Kidney glomerular epithelial cell (primary cell): ENCODE results near the gene CA5B.
"Not testable (repeated sequence)": the region's sequence is repeated elsewhere in the genome, so short reads cannot be mapped to it uniquely, and the experiment has no call there.

Experiments
- DNase-seq: peaks from one replicate; lab custom pipeline; 2025; lab: John Stamatoyannopoulos, UW

CA5B gene

DNA sequence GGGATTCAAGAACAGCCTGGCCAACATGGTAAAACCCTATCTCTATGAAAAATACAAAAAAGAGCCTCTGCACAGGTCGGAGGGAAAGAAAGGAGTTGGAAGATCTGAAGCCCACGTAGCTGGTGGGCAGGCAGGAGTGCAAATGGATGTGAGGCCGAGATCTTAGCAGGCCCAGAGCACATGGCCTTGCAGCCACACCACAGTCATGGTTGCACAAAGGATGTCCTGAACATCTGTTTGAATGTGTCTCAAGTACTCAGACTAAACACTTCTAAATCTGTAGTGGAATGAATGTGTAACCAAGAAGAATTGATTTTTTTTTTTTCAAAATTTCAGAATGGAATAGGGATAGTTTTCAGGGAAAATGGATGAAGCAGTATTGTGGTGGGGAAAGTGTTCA lies 10.8 kb downstream of the CA5B start:
- no peak for DNase-seq

DNA sequence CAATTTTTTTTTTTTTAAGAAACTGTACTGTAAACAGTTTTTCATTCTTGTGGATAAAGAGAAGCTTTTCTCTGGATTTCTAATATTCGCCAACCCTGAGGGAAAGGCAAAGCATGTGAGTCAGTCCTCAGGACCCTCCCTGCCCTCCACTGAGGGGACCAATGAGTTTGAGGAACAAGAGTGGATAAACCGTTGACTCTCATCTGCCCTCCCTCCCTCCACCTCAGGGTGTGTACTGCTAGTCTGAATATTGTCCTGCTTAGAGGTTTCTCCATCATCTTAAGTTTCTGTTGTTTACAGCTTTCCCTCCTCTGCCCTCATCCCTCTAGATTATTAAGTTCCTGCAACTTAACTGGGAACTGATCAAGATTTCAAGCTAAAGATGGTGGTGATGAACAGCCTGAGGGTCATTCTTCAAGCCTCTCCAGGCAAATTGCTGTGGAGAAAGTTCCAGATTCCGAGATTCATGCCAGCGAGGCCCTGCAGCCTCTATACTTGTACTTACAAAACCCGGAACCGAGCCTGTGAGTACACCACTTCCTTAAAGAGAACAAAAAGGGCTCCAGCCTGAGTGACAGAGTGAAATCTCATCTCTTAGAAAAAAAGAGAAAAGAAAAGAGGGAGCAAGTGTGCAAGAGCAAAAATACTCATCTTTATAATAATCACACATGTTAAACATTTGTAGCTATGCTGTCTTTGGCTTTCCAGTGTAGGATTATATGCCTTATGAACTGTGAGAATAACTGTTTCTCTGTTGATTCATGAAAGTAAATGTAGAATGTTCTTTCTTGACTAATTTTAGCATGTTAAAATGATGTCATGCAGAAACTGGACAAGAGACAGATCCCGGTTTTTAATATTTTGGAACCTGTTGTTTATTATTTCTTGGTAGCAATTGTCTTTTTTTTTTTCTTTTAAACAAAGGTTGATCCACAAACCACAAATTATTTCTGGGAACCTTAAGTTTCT lies 11.9 kb downstream of the CA5B start:
- no peak for DNase-seq

DNA sequence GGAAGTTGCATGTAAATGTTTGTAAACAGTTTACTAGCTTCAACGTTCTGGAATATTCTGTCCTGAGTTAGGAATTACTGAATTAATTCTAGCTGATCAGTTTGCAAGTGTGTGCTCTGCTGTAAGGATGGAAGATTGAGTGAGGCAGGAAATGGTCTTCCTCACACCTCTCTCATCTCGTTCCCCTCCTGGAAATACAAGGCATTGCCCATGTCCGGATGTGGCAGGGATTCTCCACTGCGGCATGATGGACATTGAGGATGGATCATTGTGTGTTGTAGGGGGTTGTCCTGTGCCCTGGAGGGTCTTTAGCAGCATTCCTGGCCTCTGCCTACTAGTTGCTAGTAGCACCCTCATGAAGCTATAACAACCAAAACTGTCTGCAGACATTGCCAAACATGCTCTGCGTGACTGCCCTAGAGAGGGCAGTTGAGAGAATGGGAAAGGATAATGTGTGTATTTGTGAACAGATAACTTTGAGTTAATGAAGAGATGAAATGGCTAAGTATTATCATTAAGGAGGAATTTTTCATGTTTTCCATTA lies 12.6 kb downstream of the CA5B start:
- no peak for DNase-seq

DNA sequence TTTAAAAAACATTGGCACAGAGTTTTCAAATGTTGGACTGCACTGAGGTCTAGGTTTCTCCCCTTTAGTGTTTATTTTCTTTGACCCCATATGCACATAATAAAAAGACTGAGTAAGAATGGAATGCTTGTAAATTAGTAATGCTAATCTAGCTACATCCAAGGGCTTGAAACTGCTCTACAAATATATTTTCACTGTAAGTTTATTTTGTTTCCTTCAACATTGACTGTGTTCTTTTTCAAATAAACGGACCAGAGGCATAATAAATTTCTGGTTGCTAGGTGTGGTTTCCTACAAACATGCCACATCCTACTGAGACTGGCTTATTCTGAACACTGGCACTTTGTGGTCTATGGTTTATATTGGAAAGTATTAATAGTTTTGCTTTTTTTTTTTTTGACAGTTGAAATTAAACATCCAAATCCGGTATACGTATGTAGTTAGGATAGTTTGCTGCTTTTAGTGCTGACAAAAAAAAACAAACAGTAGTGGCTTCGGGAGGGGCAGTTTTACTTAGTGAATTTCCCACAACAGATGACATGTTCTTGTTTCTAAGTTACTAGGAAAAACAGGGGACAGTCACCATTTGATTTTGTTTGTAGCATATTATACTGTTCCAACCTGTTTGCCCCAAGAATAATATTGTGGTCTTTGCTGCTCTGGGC lies 13.2 kb downstream of the CA5B start:
- DNase-seq, result no peak

DNA sequence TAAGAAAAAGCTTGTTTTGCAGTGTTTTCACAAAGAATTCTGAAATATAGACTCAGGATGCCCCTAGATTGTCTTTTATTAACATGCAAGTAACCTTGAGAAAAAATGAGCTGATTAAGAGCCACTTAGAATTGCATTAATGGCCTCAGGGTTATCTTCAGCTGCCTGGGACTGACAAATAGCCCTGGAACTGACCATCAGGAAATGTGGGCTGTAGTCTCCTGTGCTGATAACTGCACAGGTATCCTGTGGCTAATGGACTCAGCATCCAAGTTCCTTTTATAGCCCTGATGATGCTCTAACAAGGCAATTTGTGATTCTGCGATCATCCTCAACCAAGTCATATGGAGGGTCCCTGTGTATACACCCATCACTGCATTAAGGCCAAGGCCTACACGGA lies 17.0 kb downstream of the CA5B start:
- DNase-seq, result no peak

DNA sequence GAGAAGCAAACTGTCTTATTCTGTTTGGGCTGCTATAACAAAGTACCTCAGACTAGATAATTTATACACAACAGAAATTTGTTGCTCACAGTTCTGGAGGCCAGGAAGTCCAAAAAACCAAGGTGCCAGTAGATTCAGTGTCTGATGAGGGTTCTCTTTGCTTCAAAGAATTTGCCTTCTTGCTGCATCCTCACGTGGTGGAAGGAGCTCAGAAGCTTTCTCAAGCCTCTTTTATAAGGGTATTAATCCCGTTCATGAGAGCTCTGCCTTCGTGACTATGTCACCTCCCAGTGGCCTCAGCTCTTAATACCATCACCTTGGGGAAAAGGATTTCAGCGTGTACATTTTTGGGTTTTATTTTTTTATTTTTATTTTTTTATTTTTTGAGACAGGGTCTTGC lies 20.1 kb downstream of the CA5B start:
- DNase-seq, result no peak

DNA sequence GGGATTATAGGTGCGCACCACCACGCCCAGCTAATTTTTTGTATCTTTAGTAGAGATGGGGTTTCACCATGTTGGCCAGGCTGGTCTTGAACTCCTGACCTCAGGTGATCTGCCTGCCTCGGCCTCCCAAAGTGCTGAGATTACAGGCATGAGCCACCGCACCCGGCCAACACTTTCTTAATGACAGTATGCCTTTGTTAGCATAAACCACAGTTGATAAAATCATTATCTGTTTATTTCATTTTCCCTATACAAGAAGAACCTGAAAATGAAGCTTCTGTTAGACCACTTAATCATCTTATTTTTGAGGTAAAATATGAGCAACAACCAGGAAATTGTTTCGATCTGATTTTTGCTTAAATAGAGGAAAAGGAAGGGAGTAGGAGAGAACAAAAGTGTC lies 21.8 kb downstream of the CA5B start:
- not testable (repeated sequence) for DNase-seq

DNA sequence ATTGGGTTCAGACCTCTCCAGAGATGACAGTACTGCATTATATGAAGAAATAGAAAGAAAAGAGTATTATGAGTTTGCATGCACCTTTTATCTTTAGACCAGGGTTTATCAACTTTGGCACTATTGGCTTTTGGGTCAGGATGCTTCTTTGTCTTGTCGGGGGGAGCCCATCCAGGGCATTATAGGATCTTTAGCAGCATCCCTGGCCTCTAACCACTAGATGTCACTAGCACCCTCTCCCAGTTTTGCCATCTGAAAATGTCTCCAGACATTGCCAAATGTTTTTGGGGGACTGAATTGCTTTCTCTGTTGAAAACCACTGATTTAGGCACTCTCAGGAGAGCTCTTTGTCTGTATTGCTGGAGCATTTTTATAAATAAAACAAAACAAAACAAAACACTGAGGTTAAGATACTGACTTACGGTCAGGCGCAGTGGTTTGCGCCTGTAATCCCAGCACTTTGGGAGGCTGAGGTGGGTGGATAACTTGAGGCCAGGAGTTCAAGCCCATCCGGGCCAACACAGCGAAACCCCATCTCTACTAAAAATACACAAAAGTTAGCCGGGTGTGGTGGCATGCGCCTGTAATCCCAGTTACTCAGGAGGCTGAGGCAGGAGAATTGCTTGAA lies 23.6 kb downstream of the CA5B start:
- DNase-seq, result no peak

DNA sequence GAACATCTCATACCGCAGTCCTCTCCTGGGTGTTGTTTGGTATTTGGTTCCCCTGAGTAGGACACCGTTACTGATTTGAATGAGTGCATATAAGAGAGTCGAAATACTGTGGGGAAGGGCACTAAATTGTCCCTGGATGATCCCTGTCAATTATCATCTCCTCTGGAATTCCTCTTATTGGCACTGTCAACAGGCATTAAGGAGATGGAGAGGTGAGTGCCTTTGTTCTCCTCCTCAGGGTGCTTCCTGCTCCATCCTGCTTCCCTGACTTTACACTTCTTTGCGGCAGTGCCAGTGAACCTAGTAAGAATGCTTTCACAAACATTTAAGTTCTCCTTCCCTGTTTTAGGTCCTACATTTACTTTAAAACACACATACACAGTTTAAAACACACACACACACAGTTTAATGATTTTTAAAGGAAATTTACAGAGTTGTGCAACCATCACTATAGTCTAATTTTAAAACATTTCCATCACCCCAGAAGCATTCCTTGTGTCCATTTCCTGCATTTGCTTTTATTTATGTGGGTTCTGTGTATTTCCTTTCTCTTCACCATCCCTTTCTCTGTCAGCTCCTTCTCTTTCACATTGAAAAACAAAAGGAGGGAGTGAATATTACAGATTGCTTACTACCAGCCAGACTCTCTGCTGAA lies 31.4 kb downstream of the CA5B start:
- no peak for DNase-seq

DNA sequence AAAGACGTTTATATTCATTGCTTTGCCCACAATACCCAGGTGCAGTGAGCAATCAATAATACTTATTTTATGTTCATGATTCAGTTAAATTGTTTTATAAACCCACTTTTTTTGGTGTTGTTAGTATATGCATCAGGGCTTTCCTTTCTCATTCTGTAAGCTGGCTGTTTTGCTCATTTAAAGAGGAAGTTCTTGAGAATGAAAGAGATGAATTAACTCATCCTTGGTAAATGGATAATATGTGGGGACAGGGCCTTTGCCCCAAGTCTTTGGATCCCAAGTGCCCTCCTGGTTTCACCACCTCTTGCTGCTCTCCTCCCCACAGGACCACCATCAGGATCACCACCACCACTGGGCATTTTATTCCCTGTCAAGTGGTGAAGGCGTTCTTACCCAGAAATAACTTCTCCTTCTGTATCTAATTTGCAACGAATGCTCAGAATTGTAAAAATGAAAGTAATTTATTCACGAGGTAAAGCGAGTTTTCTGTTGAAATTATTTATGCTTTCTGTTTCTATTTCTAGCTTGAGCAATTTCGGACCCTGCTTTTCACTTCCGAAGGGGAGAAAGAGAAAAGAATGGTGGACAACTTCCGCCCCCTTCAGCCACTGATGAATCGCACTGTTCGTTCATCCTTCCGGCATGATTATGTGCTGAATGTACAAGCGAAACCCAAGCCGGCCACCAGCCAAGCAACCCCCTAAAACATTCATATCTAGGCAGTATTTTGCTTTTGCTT lies 44.1 kb downstream of the CA5B start:
- DNase-seq, result no peak

DNA sequence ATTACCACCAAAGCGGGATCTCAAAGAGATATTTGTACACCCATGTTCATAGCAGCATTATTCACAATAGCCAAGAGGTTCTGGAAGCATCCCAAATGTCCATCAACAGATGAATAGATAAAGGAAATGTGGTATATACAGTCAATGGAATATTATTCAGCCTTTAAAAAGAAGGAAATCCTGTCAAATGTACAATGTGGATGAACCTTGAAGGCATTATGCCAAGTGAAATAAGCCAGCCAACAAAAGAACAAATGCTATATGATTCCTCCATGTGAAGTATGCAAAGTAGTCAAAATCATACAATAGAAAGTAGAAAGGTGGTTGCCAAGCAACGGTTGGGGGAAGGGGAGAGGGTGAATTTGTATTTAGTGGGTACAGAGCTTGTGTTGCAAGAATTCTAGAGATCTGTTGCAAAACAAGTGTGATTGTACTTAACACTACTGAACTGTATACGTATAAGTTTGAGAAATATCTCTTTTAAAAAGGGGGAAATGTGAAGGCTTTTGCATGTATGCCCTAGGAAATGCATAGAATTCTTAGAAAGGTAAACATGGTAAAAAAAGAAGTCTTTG lies 47.2 kb downstream of the CA5B start:
- DNase-seq, result no peak

DNA sequence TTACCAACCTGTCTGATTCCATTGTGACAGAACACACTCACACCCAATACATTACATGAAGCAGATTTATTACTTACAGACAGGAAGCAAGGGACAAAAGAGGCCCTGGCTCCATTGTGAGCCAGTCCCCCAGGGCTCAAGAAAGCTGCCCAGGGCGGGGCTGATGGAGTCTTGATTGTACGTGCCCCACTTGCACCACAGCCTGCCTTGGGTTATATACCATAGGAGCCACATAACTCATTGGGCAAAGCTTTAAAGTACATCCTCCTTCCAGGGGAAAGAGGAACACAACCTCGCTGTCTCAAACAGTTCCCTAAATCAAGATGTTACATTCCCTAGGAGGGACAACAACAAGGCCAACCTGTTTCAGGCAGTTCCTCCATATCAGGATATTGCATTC lies 48.8 kb downstream of the CA5B start:
- DNase-seq, result no peak

DNA sequence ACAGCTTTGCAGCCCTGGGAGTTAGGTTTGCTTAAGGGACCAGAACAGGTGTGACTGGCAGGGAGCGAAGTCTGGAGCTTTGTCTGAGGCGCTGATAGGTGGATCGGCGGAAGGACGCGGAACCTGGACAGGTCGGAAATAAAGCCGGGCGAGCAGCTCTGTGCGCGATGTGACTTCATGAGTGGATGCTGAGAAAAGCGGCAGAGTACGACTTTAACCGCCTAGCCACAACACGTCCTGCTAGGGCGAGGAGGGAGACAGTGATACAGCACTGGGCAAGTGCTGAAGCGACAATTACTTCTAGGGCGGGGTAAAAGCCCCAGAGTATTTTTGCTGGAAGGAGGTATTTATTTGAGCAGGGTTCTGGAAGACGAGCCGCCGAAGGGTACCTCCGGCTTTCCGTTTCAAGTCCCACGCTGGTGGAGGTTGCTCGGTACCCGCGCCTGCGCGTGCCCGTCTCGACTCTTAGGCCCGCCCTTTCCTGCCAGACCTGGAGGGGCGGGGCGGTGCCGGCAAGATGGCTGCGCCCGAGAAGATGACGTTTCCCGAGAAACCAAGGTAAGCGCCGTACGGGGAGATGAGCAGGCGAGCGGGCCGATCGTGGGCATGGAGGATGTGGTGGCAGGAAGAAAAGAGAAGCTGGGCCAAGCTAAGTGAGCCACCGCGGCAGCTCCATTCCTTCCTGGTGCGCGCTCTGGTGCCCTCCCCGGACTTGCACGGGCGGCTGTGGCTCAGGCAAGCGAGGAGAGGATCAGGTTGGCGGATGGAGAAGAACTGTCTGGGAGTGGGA lies 52.1 kb downstream of the CA5B start, which contains the start of gene ZRSR2:
ZRSR2 (plus strand) TSS at position 506 of the 790 bp plus-strand sequence; CDS start at position 518, 12 bp downstream.
- DNase-seq, result peak; percentile 70

DNA sequence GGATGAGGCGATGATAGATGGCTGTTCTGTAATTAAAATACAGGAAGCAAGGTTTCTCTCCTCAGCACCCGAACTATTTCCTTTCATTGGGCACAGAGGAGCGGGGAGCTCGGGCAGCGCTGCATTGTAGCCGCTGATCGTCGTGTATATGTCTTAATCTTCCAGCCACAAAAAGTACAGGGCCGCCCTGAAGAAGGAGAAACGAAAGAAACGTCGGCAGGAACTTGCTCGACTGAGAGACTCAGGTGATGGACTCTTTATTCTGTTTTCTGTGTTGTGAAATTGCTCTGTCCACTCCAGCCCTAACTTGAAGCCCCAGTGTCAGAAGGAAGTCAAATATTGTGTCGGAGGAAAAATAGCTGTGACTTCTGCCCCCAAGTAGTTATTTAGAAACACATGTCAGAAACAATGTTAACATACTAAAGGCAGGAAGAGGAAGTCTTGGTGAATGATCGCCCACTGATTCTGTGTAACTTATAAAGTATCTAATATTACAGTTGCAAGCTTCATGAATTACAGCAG lies 52.8 kb downstream of the CA5B start:
- DNase-seq, result peak; percentile 2

DNA sequence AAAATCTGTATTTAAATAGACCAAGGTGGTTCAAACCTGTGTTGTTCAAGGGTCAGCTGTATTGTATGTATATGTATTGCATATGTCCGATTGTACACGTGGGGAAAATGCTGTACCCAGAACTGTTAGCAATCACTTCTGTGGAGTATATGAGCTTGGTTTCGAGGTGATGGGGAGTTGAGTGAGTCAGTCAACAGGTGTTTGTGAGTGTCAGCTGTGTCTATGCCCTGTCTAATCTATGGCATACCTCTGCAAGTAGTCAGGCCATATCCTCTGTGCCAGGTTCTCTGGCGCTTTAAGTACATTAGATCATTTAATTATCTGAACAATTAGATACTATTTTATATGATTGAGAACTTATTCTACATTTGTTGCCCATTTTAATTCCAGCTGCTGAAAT lies 59.6 kb downstream of the CA5B start:
- DNase-seq, result no peak

DNA sequence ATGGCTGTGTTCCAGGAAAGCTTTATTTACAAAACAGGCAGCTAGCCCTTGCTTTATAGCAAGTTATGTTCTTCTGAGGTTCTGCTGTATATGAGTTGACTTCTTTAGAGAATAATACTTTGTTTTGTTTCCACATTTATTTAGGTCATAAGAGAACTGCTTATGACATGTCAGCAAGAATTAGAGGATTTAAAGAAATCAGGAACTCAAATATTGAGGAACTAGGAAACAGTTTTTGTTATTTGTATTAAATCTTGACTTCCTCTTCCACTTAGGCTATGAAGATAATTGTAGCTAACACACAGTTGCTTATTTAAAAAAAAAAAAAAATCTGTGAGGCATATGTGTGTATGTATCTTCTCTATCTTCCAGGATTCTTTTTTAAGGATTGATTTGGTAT lies 66.5 kb downstream of the CA5B start:
- DNase-seq, result no peak

DNA sequence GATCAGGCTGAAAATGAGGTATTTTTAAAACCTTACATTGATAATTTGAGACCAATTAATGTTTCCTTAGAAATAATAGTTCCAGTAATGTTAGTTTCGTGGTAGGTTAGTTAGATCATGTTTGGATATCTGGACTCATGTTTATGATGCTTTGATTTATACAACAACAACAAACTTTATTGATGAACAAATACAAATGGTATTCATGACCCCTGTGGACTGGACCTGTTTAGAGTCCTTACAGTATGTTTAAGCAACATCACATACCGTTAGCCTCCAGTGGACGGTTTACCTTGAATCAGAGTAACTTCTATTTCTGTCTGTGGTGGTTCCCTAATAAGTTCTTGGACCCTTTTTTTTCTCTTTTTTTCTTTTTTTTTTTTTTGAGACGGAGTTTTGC lies 70.2 kb downstream of the CA5B start:
- DNase-seq, result no peak

DNA sequence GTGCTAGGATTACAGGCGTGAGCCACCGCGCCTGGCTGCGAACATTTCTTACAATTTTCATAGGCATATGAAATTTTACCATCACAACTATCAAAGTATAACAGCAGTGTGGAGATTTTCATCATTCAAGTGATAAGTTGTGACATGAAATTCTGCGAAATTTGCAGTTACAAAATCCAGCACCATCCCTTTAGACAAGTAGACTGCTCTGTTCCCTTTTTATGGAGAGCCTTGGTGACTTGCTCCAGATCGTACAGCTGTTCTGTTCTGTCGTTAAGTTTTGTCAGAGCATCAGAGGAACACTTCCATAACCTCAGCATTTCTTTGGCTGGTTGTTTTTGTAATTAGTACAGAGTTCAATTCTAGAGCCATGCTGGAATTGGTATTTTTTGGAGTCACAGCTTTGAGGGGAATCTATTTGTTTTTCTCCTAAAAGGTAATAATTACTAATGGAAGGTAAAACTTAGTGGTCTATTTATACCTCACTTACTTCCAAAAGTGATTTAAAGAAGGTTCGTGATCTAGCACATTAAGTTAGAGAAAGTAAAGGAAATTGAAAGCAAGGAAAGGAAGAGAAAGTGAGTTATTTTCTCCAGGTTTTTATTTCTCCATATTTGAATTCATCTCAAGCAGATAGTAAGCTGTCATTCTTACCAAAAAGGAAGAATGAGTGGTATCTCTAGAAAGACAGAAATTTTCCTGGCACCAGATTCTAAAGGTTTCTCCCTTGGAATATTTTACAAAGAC lies 74.3 kb downstream of the CA5B start:
- no peak for DNase-seq

DNA sequence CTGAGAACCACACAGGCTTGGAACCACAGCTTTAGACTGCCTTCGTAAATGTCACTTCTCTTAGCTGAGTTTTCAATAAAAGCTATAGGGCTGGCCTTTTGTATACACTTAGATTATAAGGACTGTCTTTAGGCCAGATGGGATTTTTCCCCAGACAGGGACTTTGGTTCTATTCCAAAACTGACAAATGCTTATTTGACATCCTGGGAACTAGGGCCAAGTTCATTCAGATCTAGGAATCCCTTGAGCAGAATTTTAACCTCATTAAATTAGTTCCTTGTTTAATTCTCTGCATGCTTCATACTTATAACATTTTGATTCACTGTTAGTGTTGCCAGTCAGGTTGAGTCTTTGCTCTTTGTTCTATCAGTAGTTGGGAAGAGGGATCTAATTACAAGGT lies 75.3 kb downstream of the CA5B start:
- no peak for DNase-seq
